Tibial nerve (tissue), 4 donors: Measurements from ENCODE around the gene SPTBN4. TPM values are rescaled to one million over a fixed set of nuclear protein-coding genes. Genes with fewer than 3 reads are reported as not detected.

Experiments used
- DNase-seq, 2 donors: peaks; one replicate each; pipeline ENCODE4 v3.0.0-alpha.2; 2019; ENCODE audit warnings: low spot score in 2 of 2
- H3K27ac ChIP-seq, 4 donors: fragments of 200-600 bp; sonication (generic) in 3 of 4; one replicate each; pipeline ENCODE4 v1.5.1; 2017 to 2019; ENCODE audit warnings: mild to moderate bottlenecking in 1 of 4
- H3K27me3 ChIP-seq, 2 donors: fragments of 200-600 bp; sonication (generic) in 1 of 2; one replicate each; pipeline versions ENCODE4 v1.5.1 to v1.6.0; 2017 to 2019
- H3K36me3 ChIP-seq, 3 donors: fragments of 200-600 bp; sonication (generic); one replicate each; pipeline ENCODE4 v1.5.1; 2018 to 2019
- H3K4me1 ChIP-seq, 4 donors: fragments of 200-600 bp; sonication (generic) in 3 of 4; one replicate each; pipeline ENCODE4 v1.5.1; 2017 to 2019
- H3K4me3 ChIP-seq, 4 donors: fragments of 200-600 bp; sonication (generic) in 3 of 4; one replicate each; pipeline ENCODE4 v1.5.1; 2017 to 2019; ENCODE audit warnings: mild to moderate bottlenecking in 1 of 4, moderate library complexity in 1 of 4
- H3K9me3 ChIP-seq, 4 donors: fragments of 200-600 bp; sonication (generic) in 3 of 4; one replicate each; pipeline ENCODE4 v1.5.1; 2017 to 2019
- EP300 ChIP-seq, 2 donors: sonication (generic); formaldehyde crosslinking; IDR thresholded peaks; one replicate each; pipeline ENCODE4 v1.6.1; 2017; ENCODE audit warnings: antibody characterized with exemption in 2 of 2, mild to moderate bottlenecking in 1 of 2
- POLR2A ChIP-seq, 2 donors: fragments of 450-650 bp; IDR thresholded peaks; one replicate each; pipeline ENCODE4 v1.6.1; 2017; ENCODE audit warnings: antibody characterized with exemption in 2 of 2, mild to moderate bottlenecking in 2 of 2, moderate library complexity in 2 of 2
- WGBS, 2 donors: methylation state at CpG; one replicate each; pipeline ENCODE4 v1.1.5; 2018; 5-methylcytosine and 5-hydroxymethylcytosine counted together
- total RNA-seq, 4 donors: library from RNA; depleted of rRNA; stranded (reverse); fragments of >200 nt; gene quantifications; one replicate each; pipeline ENCODE4 v1.1.0, GENCODE V29; 2016
- TF ChIP-seq, protein P1 (sequence below), 5 experiments: fragments of 200-600 bp in 3 of 5; fragments of 450-650 bp in 2 of 5; sonication (generic) in 3 of 5; IDR thresholded peaks; one replicate each; pipeline ENCODE4 v1.5.1; 2016 to 2019; ENCODE audit warnings: antibody characterized with exemption in 5 of 5, mild to moderate bottlenecking in 3 of 5, moderate library complexity in 2 of 5

SPTBN4 gene
- total RNA-seq, 4 donors from 2014 or later = 14.9 to 24.0 (median 19.7) TPM

GRCh38 chr19:40501599-40501998, 34.8 kb downstream of the SPTBN4 start:
- 88 to 89% methylated on average over 4 of the region's 4 CpGs for WGBS, 2 donors
- TF ChIP-seq EP300 (IDR thresholded peaks at IDR 0.05) (no peak), POLR2A (IDR thresholded peaks at IDR 0.05) (no peak)
- TF ChIP-seq, protein P1, sequence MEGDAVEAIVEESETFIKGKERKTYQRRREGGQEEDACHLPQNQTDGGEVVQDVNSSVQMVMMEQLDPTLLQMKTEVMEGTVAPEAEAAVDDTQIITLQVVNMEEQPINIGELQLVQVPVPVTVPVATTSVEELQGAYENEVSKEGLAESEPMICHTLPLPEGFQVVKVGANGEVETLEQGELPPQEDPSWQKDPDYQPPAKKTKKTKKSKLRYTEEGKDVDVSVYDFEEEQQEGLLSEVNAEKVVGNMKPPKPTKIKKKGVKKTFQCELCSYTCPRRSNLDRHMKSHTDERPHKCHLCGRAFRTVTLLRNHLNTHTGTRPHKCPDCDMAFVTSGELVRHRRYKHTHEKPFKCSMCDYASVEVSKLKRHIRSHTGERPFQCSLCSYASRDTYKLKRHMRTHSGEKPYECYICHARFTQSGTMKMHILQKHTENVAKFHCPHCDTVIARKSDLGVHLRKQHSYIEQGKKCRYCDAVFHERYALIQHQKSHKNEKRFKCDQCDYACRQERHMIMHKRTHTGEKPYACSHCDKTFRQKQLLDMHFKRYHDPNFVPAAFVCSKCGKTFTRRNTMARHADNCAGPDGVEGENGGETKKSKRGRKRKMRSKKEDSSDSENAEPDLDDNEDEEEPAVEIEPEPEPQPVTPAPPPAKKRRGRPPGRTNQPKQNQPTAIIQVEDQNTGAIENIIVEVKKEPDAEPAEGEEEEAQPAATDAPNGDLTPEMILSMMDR (IDR thresholded peaks at IDR 0.05) = no peak
- no peaks in the 10 kb centered on the region for H3K4me1 ChIP-seq
- H3K27me3 ChIP-seq = no peaks in the 10 kb centered on the region
- no peaks in the 10 kb centered on the region for H3K9me3 ChIP-seq
- no peak for DNase-seq
- no peak overlapping the region for H3K4me3 ChIP-seq
- H3K36me3 ChIP-seq = peaks cover 0 to 27% (median 0%) of the 10 kb centered on the region in 3 donors
- H3K27ac ChIP-seq = no peak overlapping the region

DNA sequence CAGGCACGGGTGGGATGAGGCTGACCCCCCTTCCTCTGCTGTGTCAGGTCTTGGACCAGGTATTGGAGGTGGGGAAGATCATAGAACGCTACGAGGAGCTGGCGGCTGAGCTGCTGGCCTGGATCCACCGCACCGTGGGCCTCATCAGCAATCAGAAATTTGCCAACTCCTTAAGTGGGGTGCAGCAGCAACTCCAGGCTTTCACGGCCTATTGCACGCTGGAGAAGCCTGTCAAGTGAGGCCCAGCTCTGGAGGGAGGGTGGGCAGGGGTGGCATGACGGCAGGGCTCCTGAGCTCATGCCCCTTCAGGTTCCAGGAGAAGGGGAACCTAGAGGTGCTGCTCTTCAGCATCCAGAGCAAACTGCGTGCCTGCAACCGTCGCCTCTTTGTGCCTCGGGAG, 35.3 kb downstream of the SPTBN4 start:
- H3K4me1 ChIP-seq = no peaks in the 10 kb centered on the region
- no peak for TF ChIP-seq EP300 (IDR thresholded peaks at IDR 0.05)
- peaks cover 0 to 22% (median 0%) of the 10 kb centered on the region in 3 donors for H3K36me3 ChIP-seq
- 84 to 85% methylated on average over 12 to 13 of the region's 13 CpGs for WGBS, 2 donors
- H3K27me3 ChIP-seq = no peaks in the 10 kb centered on the region
- no peak overlapping the region for H3K27ac ChIP-seq
- H3K9me3 ChIP-seq = no peaks in the 10 kb centered on the region
- no peak overlapping the region for H3K4me3 ChIP-seq
- no peak for DNase-seq

DNA sequence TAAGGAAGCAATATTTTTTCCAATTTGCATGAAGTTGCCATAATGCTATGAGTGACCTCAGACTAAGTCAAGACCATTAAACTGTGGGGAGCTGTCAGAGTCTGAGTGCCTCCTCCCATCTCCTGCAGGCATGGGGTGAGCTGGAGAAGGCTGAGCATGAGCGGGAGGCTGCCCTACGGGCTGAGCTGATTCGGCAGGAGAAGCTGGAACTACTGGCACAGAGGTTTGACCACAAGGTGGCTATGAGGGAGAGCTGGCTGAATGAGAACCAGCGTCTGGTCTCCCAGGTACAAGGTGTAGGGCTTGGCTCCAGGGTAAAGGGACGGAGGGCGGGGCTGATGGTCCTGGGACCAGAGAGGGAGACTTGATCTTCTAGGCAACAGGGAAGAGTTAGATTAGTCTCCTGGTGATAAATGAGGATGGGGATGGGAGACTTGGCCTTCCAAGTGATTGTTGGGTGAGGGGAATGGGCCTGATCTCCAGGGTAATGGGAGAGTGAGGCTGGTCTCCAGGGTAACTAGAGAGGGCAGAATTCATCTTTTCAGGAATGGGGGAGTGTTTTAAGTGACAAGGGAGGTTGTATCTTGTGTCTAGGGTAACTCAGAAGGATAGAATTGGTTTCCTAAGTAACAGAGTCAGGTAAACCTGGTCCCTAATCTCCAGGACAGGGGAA, 36.0 kb downstream of the SPTBN4 start:
- H3K36me3 ChIP-seq = peaks cover 0 to 19% (median 0%) of the 10 kb centered on the region in 3 donors
- no peaks in the 10 kb centered on the region for H3K9me3 ChIP-seq
- WGBS, 2 donors = 53 to 59% methylated on average over 6 of the region's 6 CpGs

GRCh38 chr19:40503320-40503695, 36.5 kb downstream of the SPTBN4 start:
- H3K4me3 ChIP-seq = no peak overlapping the region
- no peaks in the 10 kb centered on the region for H3K4me1 ChIP-seq
- no peaks in the 10 kb centered on the region for H3K27me3 ChIP-seq
- DNase-seq = no peak
- H3K36me3 ChIP-seq = peaks cover 0 to 21% (median 0%) of the 10 kb centered on the region in 3 donors
- no peak overlapping the region for H3K27ac ChIP-seq
- TF ChIP-seq EP300 (IDR thresholded peaks at IDR 0.05) = no peak
- TF ChIP-seq POLR2A (IDR thresholded peaks at IDR 0.05) = no peak
- TF ChIP-seq, protein P1 (IDR thresholded peaks at IDR 0.05) = no peak
- 17 to 20% methylated on average over 1 of the region's 1 CpG for WGBS, 2 donors
- H3K9me3 ChIP-seq = no peaks in the 10 kb centered on the region

More for the DNA sequence above, 36.0 kb downstream of the SPTBN4 start:
- no peak overlapping the region for H3K4me3 ChIP-seq
- TF ChIP-seq POLR2A (IDR thresholded peaks at IDR 0.05) (no peak), EP300 (IDR thresholded peaks at IDR 0.05) (no peak)
- TF ChIP-seq, protein P1 (IDR thresholded peaks at IDR 0.05) = no peak
- no peaks in the 10 kb centered on the region for H3K4me1 ChIP-seq
- H3K27me3 ChIP-seq = no peaks in the 10 kb centered on the region
- H3K27ac ChIP-seq = no peak overlapping the region
- no peak for DNase-seq

DNA sequence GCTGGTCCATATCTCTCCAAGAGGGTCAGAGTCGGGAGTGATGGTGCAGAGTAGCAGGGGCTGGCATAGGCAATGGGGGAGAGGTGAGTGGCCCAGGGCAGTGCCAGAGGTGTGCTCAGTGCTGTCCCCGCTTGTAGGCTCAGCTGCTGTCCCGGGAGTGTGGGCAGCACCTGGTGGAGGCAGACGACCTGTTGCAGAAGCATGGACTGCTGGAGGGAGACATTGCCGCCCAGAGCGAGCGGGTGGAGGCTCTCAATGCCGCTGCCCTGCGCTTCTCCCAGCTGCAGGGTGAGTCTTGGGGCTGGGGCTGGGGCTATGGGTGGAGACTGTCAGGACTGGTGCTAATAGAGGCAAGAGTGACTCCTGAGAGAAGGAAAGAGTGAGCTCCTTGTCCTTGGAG, 39.3 kb downstream of the SPTBN4 start:
- no peak overlapping the region for H3K4me3 ChIP-seq
- no peak for DNase-seq
- peaks cover 0 to 29% (median 0%) of the 10 kb centered on the region in 3 donors for H3K36me3 ChIP-seq
- WGBS, 2 donors = 62 to 70% methylated on average over 9 of the region's 9 CpGs
- no peaks in the 10 kb centered on the region for H3K4me1 ChIP-seq
- no peaks in the 10 kb centered on the region for H3K9me3 ChIP-seq
- no peaks in the 10 kb centered on the region for H3K27me3 ChIP-seq
- H3K27ac ChIP-seq = no peak overlapping the region
- TF ChIP-seq POLR2A (IDR thresholded peaks at IDR 0.05) = no peak
- no peak for TF ChIP-seq EP300 (IDR thresholded peaks at IDR 0.05)
- TF ChIP-seq, protein P1 (IDR thresholded peaks at IDR 0.05) = no peak
